DND-41 (cell line): ENCODE results near the gene DCC.

Experiments
- ATAC-seq: fragments of 200-7000 bp; cut with Tn5 transposase; 3 replicates; pipeline ENCODE4 v1.9.1; 2021; ENCODE audit warnings: low read depth; ENCODE audit not compliant: insufficient read depth
- DNase-seq: peaks from one replicate; pipeline ENCODE4 v3.0.0-alpha.2; 2020
- H2AFZ ChIP-seq: 2 replicates; pipeline ENCODE4 v1.6.0; 2012; ENCODE audit warnings: low read depth, low read length
- H3K27ac ChIP-seq: 2 replicates; pipeline ENCODE4 v1.5.1; 2012; ENCODE audit warnings: low read length, inconsistent platforms
- H3K27me3 ChIP-seq: fragments of 200-600 bp; sonication (generic); 2 replicates; pipeline ENCODE4 v1.6.0; 2012; ENCODE audit warnings: low read length, mild to moderate bottlenecking, inconsistent platforms; ENCODE audit not compliant: insufficient read depth, poor library complexity
- H3K36me3 ChIP-seq: 2 replicates; pipeline ENCODE4 v1.5.1; 2012; ENCODE audit warnings: low read length, inconsistent platforms; ENCODE audit not compliant: insufficient read depth
- H3K4me1 ChIP-seq: 2 replicates; pipeline ENCODE4 v1.5.1; 2012; ENCODE audit warnings: mild to moderate bottlenecking, low read length; ENCODE audit not compliant: insufficient read depth
- H3K4me2 ChIP-seq: 2 replicates; pipeline ENCODE4 v1.6.0; 2012; ENCODE audit warnings: mild to moderate bottlenecking, moderate library complexity, low read length, inconsistent platforms; ENCODE audit not compliant: insufficient read depth
- H3K4me3 ChIP-seq, 2 experiments: fragments of 200-600 bp in 1 of 2; shearing (Covaris generic) in 1 of 2; 2 replicates each; pipeline ENCODE4 v1.5.1; 2012 to 2016; ENCODE audit warnings: inconsistent platforms in 2 of 2, low read length in 2 of 2, mild to moderate bottlenecking in 2 of 2, low read depth in 1 of 2, moderate library complexity in 1 of 2
- H3K79me2 ChIP-seq: 2 replicates; pipeline ENCODE4 v1.6.0; 2012; ENCODE audit warnings: low read length, inconsistent platforms; ENCODE audit not compliant: insufficient read depth
- H3K9ac ChIP-seq: 2 replicates; pipeline ENCODE4 v1.6.0; 2012; ENCODE audit warnings: low read depth, mild to moderate bottlenecking, inconsistent platforms, low read length, moderate library complexity
- H3K9me3 ChIP-seq: 2 replicates; pipeline ENCODE4 v1.5.1; 2012; ENCODE audit warnings: low read length, moderate library complexity, mild to moderate bottlenecking, inconsistent platforms; ENCODE audit not compliant: insufficient read depth, severe bottlenecking
- H4K20me1 ChIP-seq: 2 replicates; pipeline ENCODE4 v1.6.0; 2012; ENCODE audit warnings: low read length; ENCODE audit not compliant: insufficient read depth
- EZH2 ChIP-seq: IDR thresholded peaks from 3 replicates; pipeline ENCODE4 v1.6.1; 2012; ENCODE audit warnings: borderline replicate concordance, low read depth, mild to moderate bottlenecking, moderate library complexity, low read length, inconsistent platforms; ENCODE audit not compliant: severe bottlenecking
- TF ChIP-seq, protein P1 (sequence below): IDR thresholded peaks from 2 replicates; pipeline ENCODE4 v1.5.1; 2012; ENCODE audit warnings: borderline replicate concordance, low read length, moderate library complexity, mild to moderate bottlenecking; ENCODE audit not compliant: poor library complexity, severe bottlenecking; ENCODE audit errors: extremely low read depth

DCC gene

DNA sequence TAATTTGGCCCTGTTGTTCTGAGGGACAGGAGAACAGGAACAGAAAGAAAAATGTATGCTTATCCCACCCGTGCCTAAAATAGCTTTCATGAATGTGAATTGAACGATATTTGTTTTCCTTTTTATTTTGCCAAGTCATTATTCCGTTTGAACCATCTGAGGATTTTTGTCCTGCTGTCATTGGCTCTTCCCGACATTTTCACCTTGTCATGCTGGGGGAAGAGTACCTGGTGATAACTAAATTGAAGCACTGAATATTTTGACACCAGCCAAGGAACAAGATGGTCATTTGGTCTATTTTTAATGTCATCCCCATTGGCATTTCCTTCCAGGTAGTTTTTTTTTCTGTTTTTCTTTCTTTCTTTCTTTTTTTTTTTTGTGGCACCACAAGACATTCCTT is 204.1 kb downstream of the DCC start:
- DNase-seq (no peak), ATAC-seq (no peak)
- H3K79me2 ChIP-seq, result no peaks in the 10 kb centered on the region
- TF ChIP-seq, protein P1, sequence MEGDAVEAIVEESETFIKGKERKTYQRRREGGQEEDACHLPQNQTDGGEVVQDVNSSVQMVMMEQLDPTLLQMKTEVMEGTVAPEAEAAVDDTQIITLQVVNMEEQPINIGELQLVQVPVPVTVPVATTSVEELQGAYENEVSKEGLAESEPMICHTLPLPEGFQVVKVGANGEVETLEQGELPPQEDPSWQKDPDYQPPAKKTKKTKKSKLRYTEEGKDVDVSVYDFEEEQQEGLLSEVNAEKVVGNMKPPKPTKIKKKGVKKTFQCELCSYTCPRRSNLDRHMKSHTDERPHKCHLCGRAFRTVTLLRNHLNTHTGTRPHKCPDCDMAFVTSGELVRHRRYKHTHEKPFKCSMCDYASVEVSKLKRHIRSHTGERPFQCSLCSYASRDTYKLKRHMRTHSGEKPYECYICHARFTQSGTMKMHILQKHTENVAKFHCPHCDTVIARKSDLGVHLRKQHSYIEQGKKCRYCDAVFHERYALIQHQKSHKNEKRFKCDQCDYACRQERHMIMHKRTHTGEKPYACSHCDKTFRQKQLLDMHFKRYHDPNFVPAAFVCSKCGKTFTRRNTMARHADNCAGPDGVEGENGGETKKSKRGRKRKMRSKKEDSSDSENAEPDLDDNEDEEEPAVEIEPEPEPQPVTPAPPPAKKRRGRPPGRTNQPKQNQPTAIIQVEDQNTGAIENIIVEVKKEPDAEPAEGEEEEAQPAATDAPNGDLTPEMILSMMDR, result no peak
- TF ChIP-seq EZH2, result no peak
- no peaks in the 10 kb centered on the region for H3K27me3 ChIP-seq
- no peak overlapping the region for H3K27ac ChIP-seq
- H4K20me1 ChIP-seq, result no peaks in the 10 kb centered on the region
- H3K9ac ChIP-seq, result no peak overlapping the region
- H3K9me3 ChIP-seq, result no peaks in the 10 kb centered on the region
- H3K36me3 ChIP-seq, result no peaks in the 10 kb centered on the region
- H3K4me1 ChIP-seq, result no peaks in the 10 kb centered on the region
- no peak overlapping the region for H2AFZ ChIP-seq
- H3K4me3 ChIP-seq, result no peak overlapping the region
- H3K4me2 ChIP-seq, result no peak overlapping the region

DNA sequence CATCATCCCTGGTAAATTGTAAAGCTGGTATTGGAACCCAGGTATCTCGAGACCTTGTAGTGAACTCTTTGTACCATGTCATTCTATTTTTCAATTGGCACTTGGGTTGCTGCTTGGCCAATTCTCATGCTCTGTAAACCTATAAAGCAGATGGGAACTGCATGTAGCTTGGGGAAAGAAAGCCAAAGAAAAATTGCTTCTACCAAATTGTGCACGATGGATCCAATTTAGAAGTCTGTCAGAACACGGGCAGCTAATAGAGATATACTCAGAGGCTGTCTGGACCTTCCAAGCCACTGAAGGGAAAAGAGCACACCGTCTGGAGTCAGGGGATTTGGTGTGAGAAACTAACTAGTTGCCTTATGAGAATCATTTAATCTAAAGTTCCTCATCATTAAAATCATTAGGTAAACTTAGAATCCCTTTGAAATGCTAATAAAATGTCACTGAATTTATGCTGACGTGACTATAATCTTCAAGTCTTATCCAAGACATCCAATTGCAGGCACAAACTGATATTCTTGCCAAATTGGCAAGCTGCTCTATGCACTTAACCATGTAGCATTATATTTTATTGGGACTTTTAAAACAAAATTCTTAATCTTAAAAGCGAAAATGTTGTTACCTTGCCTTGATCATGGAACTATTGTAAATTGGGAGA is 206.8 kb downstream of the DCC start:
- H3K4me2 ChIP-seq, result no peak overlapping the region
- H3K79me2 ChIP-seq, result no peaks in the 10 kb centered on the region
- no peak overlapping the region for H3K9ac ChIP-seq
- H3K27me3 ChIP-seq, result no peaks in the 10 kb centered on the region
- no peaks in the 10 kb centered on the region for H3K9me3 ChIP-seq
- TF ChIP-seq, protein P1, result no peak
- no peak for TF ChIP-seq EZH2
- H2AFZ ChIP-seq, result no peak overlapping the region
- H3K27ac ChIP-seq, result no peak overlapping the region
- H3K4me1 ChIP-seq, result no peaks in the 10 kb centered on the region
- no peak for ATAC-seq
- no peaks in the 10 kb centered on the region for H3K36me3 ChIP-seq
- DNase-seq, result no peak
- no peaks in the 10 kb centered on the region for H4K20me1 ChIP-seq
- H3K4me3 ChIP-seq, result no peak overlapping the region

DNA sequence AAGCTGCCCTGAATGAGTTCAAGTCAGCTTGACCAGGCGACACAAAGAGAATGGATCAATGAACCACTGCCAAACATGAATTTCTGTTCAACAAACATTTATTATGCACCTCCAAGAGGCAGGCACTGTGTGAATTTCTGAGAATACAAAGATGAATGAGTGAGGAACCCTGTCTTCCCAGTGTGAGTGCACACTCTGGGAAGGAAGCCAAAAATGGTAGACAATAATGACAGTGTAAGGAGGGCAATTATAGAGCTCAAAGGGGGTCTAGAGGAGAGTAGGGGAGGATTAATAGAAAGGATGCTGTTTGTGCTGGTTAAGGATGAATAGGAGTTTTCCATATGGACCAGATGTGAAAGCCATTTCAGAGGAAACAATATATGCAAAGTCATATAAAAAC is 213.4 kb downstream of the DCC start:
- no peak overlapping the region for H3K9ac ChIP-seq
- no peak for DNase-seq
- H3K27me3 ChIP-seq, result no peaks in the 10 kb centered on the region
- no peaks in the 10 kb centered on the region for H3K36me3 ChIP-seq
- H3K27ac ChIP-seq, result no peak overlapping the region
- no peak for TF ChIP-seq EZH2
- TF ChIP-seq, protein P1, result no peak
- H4K20me1 ChIP-seq, result no peaks in the 10 kb centered on the region
- no peak overlapping the region for H3K4me2 ChIP-seq
- H3K79me2 ChIP-seq, result no peaks in the 10 kb centered on the region
- no peaks in the 10 kb centered on the region for H3K4me1 ChIP-seq
- no peak for ATAC-seq
- H3K4me3 ChIP-seq, result no peak overlapping the region
- no peak overlapping the region for H2AFZ ChIP-seq
- no peaks in the 10 kb centered on the region for H3K9me3 ChIP-seq

DNA sequence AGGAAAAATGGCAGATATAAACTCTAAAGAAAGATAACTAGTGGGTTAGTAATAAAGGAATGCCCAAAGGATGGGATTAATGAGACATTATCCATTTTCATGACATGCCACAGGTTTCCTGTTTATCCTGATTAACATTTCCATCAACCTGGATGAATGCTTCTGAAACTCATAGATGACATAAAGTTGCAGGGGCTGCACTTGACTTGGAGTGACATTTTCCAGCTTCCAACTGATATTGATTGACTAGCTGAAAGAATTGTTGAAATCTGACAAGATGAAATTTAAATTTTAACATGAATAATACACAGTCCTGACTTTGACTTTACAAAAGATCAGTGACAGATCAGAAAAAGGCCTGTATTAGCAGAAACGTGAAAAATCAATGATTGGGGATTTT is 214.2 kb downstream of the DCC start:
- no peak overlapping the region for H2AFZ ChIP-seq
- H3K4me1 ChIP-seq, result no peaks in the 10 kb centered on the region
- TF ChIP-seq, protein P1, result no peak
- TF ChIP-seq EZH2, result no peak
- ATAC-seq (no peak), DNase-seq (no peak)
- H3K9ac ChIP-seq, result no peak overlapping the region
- no peaks in the 10 kb centered on the region for H3K27me3 ChIP-seq
- no peaks in the 10 kb centered on the region for H3K9me3 ChIP-seq
- no peaks in the 10 kb centered on the region for H3K36me3 ChIP-seq
- no peaks in the 10 kb centered on the region for H4K20me1 ChIP-seq
- no peak overlapping the region for H3K4me3 ChIP-seq
- no peak overlapping the region for H3K4me2 ChIP-seq
- no peak overlapping the region for H3K27ac ChIP-seq
- no peaks in the 10 kb centered on the region for H3K79me2 ChIP-seq
